Measurements from ENCODE around the gene FKRP.
"Not testable (repeated sequence)": the region's sequence is repeated elsewhere in the genome, so short reads cannot be mapped to it uniquely, and the experiment has no call there.

Gene FKRP

GRCh38 chr19:46784262-46785053, 38.6 kb downstream of the FKRP start:
- DNase-seq, result peak in 3 of 56 donors; percentile 3 to 4 (median 4)

GRCh38 chr19:46785054-46785979, 39.5 kb downstream of the FKRP start:
- no peak for DNase-seq

GRCh38 chr19:46785980-46786235, 40.1 kb downstream of the FKRP start:
- DNase-seq, result no peak

DNA sequence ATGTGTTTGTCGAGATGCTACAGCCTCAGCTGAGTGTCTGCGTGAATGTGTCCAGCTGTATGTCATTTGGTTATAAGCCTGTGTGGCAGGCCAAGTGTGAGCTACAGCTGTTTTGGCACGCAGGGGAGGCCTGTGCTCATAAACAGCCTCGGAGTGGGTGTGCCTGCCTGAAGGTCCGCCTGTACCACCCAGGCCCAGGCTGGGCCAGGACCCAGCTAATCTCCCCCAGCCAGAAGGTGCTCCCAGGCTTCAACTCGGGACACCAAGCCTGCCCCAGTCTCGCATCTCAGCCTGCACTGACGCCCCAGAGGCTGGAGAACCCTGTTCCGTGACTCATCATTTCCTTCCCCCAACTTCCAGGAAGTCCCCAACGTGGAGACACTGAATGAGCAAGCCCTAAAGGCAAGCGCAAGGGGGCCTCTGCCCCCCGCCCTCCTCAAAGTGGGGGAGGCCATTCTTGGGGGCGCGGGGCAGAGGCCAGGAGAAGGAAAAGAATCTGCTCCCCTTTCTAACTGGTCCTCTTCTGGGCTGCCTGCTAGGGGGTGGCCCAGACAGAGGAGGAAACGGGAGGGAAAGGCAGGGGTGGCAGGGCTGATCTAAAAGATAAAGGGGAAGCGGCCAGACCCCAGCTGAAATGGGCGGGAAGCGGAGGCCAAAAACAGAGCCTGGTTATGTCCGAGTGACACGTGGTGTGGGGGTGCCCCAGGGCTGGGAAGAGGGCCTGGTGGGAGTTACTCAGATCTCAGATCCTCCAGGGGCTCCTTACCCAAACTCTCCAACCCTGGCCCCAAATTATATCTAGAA, 40.6 kb downstream of the FKRP start:
- DNase-seq, result peak in 17 of 56 donors; percentile 8 to 40 (median 23)

- DNase-seq, result no peak
Observed at GRCh38 chr19:46787040-46787330, 41.1 kb downstream of the FKRP start.

- peak in 2 of 56 donors; percentile 15 to 17 for DNase-seq
Observed at GRCh38 chr19:46787331-46788261, 41.7 kb downstream of the FKRP start.

GRCh38 chr19:46788262-46788967, 42.6 kb downstream of the FKRP start, which contains the start of gene SLC1A5:
Gene SLC1A5, minus strand, starts transcription at chr19:46788594. Its CDS starts 629 bp downstream, at chr19:46787965.
- DNase-seq, result peak in 50 of 56 donors; percentile 5 to 91 (median 56)

DNA sequence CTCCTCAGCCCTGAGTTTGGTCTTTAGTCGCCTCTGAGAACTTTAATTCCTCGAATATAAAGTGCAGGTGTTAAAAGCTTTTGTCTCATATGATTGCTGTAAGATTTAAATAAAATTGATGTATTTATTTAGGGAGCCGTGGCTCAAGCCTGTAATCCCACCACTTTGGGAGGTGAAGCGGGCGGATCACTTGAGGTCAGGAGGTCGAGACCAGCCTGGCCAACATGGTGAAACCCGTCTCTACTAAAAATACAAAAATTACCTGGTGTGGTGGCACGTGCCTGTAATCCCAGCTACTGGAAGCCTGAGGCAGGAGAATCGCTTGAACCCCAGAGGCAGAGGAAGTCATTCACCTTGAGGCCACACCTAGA, 43.1 kb downstream of the FKRP start:
- DNase-seq, result no peak

- no peak for DNase-seq
Observed at GRCh38 chr19:46789371-46789770, 43.5 kb downstream of the FKRP start.

DNA sequence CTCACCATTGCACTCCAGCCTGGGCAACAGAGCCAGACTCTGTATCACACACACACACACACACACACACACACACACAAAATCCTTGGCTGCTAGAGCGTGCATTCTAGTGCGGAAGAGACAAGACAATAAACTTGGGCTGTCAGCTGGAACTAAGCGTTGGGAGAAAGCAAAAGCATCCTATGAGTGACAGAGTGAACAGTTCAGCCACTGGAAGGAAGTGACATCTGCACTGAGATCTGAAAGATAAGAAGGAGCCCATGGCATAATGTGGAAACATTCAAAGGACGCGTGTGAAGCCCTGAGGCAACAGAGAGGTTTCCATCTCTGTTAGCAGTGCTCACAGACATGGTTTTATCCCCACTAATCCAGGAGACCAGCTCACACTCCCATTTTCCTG, 46.1 kb downstream of the FKRP start:
- DNase-seq, result no peak

- DNase-seq, result no peak
Observed at GRCh38 chr19:46797881-46798280, 52.0 kb downstream of the FKRP start.

- DNase-seq, result no peak
Observed at GRCh38 chr19:46798713-46799112, 52.9 kb downstream of the FKRP start.

DNA sequence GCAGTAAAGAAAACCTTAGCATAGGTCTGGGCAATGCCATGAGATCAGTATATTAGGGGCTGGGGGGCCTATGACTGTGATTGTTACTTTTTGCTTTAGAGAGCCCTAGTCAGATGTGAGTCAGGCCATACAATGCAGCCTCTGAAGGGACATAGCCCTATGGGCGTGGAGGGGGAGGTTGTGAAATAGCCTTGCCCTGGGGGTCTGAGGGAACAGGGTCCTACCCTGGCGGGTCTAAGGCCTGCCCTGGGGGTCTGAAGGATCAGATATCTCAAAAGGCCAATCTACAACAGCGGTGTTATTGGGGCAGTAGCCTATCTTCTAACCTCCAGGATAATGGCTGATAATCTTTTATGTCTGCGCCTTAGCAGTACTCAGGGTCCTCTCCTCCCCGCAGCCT, 56.3 kb downstream of the FKRP start:
- no peak for DNase-seq

DNA sequence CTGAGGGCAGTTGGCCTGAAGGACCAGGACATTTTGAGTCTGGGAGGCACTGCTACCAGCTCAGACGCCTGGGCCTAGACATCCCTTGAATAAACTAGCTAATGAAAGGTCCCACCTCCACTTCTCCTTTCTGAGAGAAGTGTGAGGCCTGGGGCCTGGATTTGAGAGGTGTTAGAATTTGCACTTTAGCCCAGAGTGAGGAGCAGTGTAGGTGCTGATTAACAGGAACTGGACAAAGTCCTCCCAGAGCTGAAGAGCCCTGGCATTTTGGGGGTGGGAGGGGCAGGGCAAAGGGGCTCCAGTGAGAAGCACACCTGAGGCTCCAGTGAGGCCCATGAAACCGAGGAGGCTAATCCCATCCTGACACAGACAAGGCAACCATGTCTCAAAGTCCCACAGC, 57.7 kb downstream of the FKRP start:
- no peak for DNase-seq

DNA sequence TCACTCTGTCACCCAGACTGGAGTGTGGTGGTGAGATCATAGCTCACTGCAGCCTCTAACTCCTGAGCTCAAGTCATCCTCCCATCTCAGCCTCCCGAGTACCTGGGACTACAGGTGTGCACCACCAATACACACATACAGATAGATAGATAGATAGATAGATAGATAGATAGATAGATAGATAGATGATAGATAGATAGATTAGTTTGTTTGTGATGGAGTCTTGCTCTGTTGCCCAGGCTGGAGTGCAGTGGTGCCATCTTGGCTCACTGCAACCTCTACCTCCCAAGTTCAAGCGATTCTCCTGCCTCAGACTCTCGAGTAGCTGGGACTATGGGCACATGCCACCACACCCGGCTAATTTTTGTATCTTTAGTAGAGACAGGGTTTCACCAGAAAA, 58.6 kb downstream of the FKRP start:
- DNase-seq, result not testable (repeated sequence)

DNA sequence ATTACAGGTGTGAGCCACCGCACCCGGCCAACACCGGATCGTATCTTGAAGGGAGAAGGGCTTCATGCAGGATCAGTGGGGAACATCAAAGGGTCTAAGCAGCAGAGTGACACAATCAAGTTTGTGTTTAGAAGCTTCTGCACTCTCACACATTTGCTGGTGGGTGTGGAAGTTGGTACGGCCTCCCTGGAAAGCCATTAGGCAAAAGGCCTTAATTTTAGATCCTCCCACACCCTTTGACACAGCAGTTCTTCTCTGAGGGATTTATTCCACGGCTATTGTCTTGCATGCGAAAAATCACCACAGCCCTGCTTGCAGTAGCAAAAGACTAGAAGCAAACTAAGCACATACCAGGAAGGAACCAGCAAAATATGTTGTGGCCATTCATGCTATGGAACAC, 60.8 kb downstream of the FKRP start:
- peak in 3 of 56 donors; percentile 11 to 30 (median 14) for DNase-seq
